ENCODE data around the gene WNT9A.

WNT9A gene

GRCh38 chr1:227924833-227925574 lies 22.7 kb downstream of the WNT9A start:
- DNase-seq (ENCODE audit: low read depth, low spot score): no peak

- no peak for DNase-seq (ENCODE audit: low read depth, low spot score)
Measured at GRCh38 chr1:227924168-227924832, 23.4 kb downstream of the WNT9A start.

- DNase-seq (ENCODE audit: low read depth, low spot score): no peak
Measured at GRCh38 chr1:227923353-227924167, 24.2 kb downstream of the WNT9A start.

GRCh38 chr1:227922501-227923352 lies 25.0 kb downstream of the WNT9A start:
- no peak for DNase-seq (ENCODE audit: low read depth, low spot score)

- no peak for DNase-seq (ENCODE audit: low read depth, low spot score)
Measured at GRCh38 chr1:227921461-227922185, 26.1 kb downstream of the WNT9A start.

- DNase-seq (ENCODE audit: low read depth, low spot score): no peak
Measured at GRCh38 chr1:227920896-227921295, 26.8 kb downstream of the WNT9A start.

GRCh38 chr1:227920426-227920825 lies 27.3 kb downstream of the WNT9A start:
- no peak for DNase-seq (ENCODE audit: low read depth, low spot score)

GRCh38 chr1:227919906-227920305 lies 27.8 kb downstream of the WNT9A start:
- DNase-seq (ENCODE audit: low read depth, low spot score): no peak

- no peak for DNase-seq (ENCODE audit: low read depth, low spot score)
Measured at GRCh38 chr1:227918736-227919135, 29.0 kb downstream of the WNT9A start.

- DNase-seq (ENCODE audit: low read depth, low spot score): no peak
Measured at GRCh38 chr1:227918083-227918700, 29.5 kb downstream of the WNT9A start.

GRCh38 chr1:227917081-227917950 lies 30.4 kb downstream of the WNT9A start:
- DNase-seq (ENCODE audit: low read depth, low spot score): no peak

GRCh38 chr1:227916655-227917054 lies 31.1 kb downstream of the WNT9A start:
- DNase-seq (ENCODE audit: low read depth, low spot score): no peak

- no peak for DNase-seq (ENCODE audit: low read depth, low spot score)
Measured at GRCh38 chr1:227915564-227916553, 31.9 kb downstream of the WNT9A start.

GRCh38 chr1:227914801-227915563 lies 32.8 kb downstream of the WNT9A start:
- no peak for DNase-seq (ENCODE audit: low read depth, low spot score)

GRCh38 chr1:227913764-227914721 lies 33.7 kb downstream of the WNT9A start:
- peak; percentile 78 for DNase-seq (ENCODE audit: low read depth, low spot score)

- no peak for DNase-seq (ENCODE audit: low read depth, low spot score)
Measured at GRCh38 chr1:227913396-227913763, 34.4 kb downstream of the WNT9A start.
